MG63 (cell line): ENCODE results near the gene GPR22. TPM values are rescaled to one million over a fixed set of nuclear protein-coding genes. Genes with fewer than 3 reads are reported as not detected.

Source experiments
- DNase-seq: peaks from one replicate; pipeline ENCODE4 v3.0.0-alpha.2; 2020
- H3K27me3 ChIP-seq: fragments of 250-450 bp; sonication (Bioruptor Pico); 2 replicates; pipeline ENCODE4 v1.5.1; 2020; ENCODE audit warnings: mild to moderate bottlenecking, moderate library complexity
- H3K36me3 ChIP-seq: fragments of 250-450 bp; sonication (Bioruptor Pico); 2 replicates; pipeline ENCODE4 v1.5.1; 2020; ENCODE audit warnings: mild to moderate bottlenecking, moderate library complexity
- H3K4me3 ChIP-seq: fragments of 250-450 bp; sonication (Bioruptor Pico); 2 replicates; pipeline ENCODE4 v1.5.1; 2020; ENCODE audit warnings: mild to moderate bottlenecking, moderate library complexity
- H3K9me3 ChIP-seq: fragments of 250-450 bp; sonication (Bioruptor Pico); 2 replicates; pipeline ENCODE4 v1.5.1; 2020; ENCODE audit warnings: mild to moderate bottlenecking, moderate library complexity
- total RNA-seq: library from RNA; depleted of rRNA; stranded (reverse); fragments of >200 nt; shearing (Covaris generic); gene quantifications from 2 replicates; pipeline ENCODE4 v1.2.3, GENCODE V29; 2014; ENCODE audit warnings: low replicate concordance

Gene GPR22
- total RNA-seq, 1 experiment from 2014 or later: not detected

GRCh38 chr7:107467972-107468371 lies 1.9 kb upstream of the GPR22 start:
- DNase-seq: no peak
- no peaks in the 10 kb centered on the region for H3K9me3 ChIP-seq
- H3K27me3 ChIP-seq: no peaks in the 10 kb centered on the region
- H3K36me3 ChIP-seq: no peaks in the 10 kb centered on the region
- H3K4me3 ChIP-seq: no peak overlapping the region

- no peaks in the 10 kb centered on the region for H3K36me3 ChIP-seq
- no peaks in the 10 kb centered on the region for H3K27me3 ChIP-seq
- DNase-seq: no peak
- H3K4me3 ChIP-seq: no peak overlapping the region
- H3K9me3 ChIP-seq: no peaks in the 10 kb centered on the region
Measured at GRCh38 chr7:107468824-107469223, 1.0 kb upstream of the GPR22 start.

- Histone ChIP-seq H3K9me3 (no peaks in the 10 kb centered on the region), H3K4me3 (no peak overlapping the region), H3K36me3 (no peaks in the 10 kb centered on the region), H3K27me3 (no peaks in the 10 kb centered on the region)
- no peak for DNase-seq
Measured at GRCh38 chr7:107471292-107472070, 1.6 kb downstream of the GPR22 start.

- H3K4me3 ChIP-seq: no peak overlapping the region
- H3K36me3 ChIP-seq: no peaks in the 10 kb centered on the region
- DNase-seq: no peak
- no peaks in the 10 kb centered on the region for H3K27me3 ChIP-seq
- no peaks in the 10 kb centered on the region for H3K9me3 ChIP-seq
Measured at GRCh38 chr7:107472116-107472515, 2.3 kb downstream of the GPR22 start.

GRCh38 chr7:107474104-107474521 lies 4.3 kb downstream of the GPR22 start:
- Histone ChIP-seq H3K9me3 (no peaks in the 10 kb centered on the region), H3K4me3 (no peak overlapping the region), H3K27me3 (no peaks in the 10 kb centered on the region), H3K36me3 (no peaks in the 10 kb centered on the region)
- no peak for DNase-seq

- H3K27me3 ChIP-seq: no peaks in the 10 kb centered on the region
- H3K36me3 ChIP-seq: no peaks in the 10 kb centered on the region
- H3K9me3 ChIP-seq: no peaks in the 10 kb centered on the region
- DNase-seq: no peak
- no peak overlapping the region for H3K4me3 ChIP-seq
Measured at GRCh38 chr7:107479303-107479702, 9.4 kb downstream of the GPR22 start.

- Histone ChIP-seq H3K4me3 (no peak overlapping the region), H3K36me3 (no peaks in the 10 kb centered on the region), H3K9me3 (no peaks in the 10 kb centered on the region), H3K27me3 (no peaks in the 10 kb centered on the region)
- no peak for DNase-seq
Measured at GRCh38 chr7:107480932-107481331, 11.1 kb downstream of the GPR22 start.

- no peaks in the 10 kb centered on the region for H3K36me3 ChIP-seq
- no peaks in the 10 kb centered on the region for H3K9me3 ChIP-seq
- DNase-seq: no peak
- no peak overlapping the region for H3K4me3 ChIP-seq
- H3K27me3 ChIP-seq: no peaks in the 10 kb centered on the region
Measured at GRCh38 chr7:107482571-107482970, 12.7 kb downstream of the GPR22 start.

- Histone ChIP-seq H3K36me3 (no peaks in the 10 kb centered on the region), H3K27me3 (no peaks in the 10 kb centered on the region), H3K4me3 (no peak overlapping the region), H3K9me3 (no peaks in the 10 kb centered on the region)
- no peak for DNase-seq
Measured at GRCh38 chr7:107486041-107486440, 16.2 kb downstream of the GPR22 start.

- Histone ChIP-seq H3K4me3 (no peak overlapping the region), H3K9me3 (no peaks in the 10 kb centered on the region), H3K36me3 (no peaks in the 10 kb centered on the region), H3K27me3 (no peaks in the 10 kb centered on the region)
- no peak for DNase-seq
Measured at GRCh38 chr7:107492875-107493274, 23.0 kb downstream of the GPR22 start.

- no peaks in the 10 kb centered on the region for H3K36me3 ChIP-seq
- no peak for DNase-seq
- H3K9me3 ChIP-seq: no peaks in the 10 kb centered on the region
- no peaks in the 10 kb centered on the region for H3K27me3 ChIP-seq
- H3K4me3 ChIP-seq: no peak overlapping the region
Measured at GRCh38 chr7:107494315-107494751, 24.5 kb downstream of the GPR22 start.

- Histone ChIP-seq H3K9me3 (no peaks in the 10 kb centered on the region), H3K4me3 (no peak overlapping the region), H3K36me3 (no peaks in the 10 kb centered on the region), H3K27me3 (no peaks in the 10 kb centered on the region)
- DNase-seq: no peak
Measured at GRCh38 chr7:107494884-107495283, 25.0 kb downstream of the GPR22 start.

GRCh38 chr7:107495516-107495915 lies 25.7 kb downstream of the GPR22 start:
- Histone ChIP-seq H3K27me3 (no peaks in the 10 kb centered on the region), H3K36me3 (no peaks in the 10 kb centered on the region), H3K4me3 (no peak overlapping the region), H3K9me3 (no peaks in the 10 kb centered on the region)
- DNase-seq: no peak

- no peaks in the 10 kb centered on the region for H3K9me3 ChIP-seq
- no peak for DNase-seq
- no peak overlapping the region for H3K4me3 ChIP-seq
- no peaks in the 10 kb centered on the region for H3K36me3 ChIP-seq
- no peaks in the 10 kb centered on the region for H3K27me3 ChIP-seq
Measured at GRCh38 chr7:107499731-107500130, 29.9 kb downstream of the GPR22 start.

GRCh38 chr7:107501593-107501992 lies 31.7 kb downstream of the GPR22 start:
- DNase-seq: no peak
- no peaks in the 10 kb centered on the region for H3K9me3 ChIP-seq
- no peak overlapping the region for H3K4me3 ChIP-seq
- no peaks in the 10 kb centered on the region for H3K36me3 ChIP-seq
- H3K27me3 ChIP-seq: no peaks in the 10 kb centered on the region

GRCh38 chr7:107502154-107502553 lies 32.3 kb downstream of the GPR22 start:
- Histone ChIP-seq H3K36me3 (no peaks in the 10 kb centered on the region), H3K4me3 (no peak overlapping the region), H3K27me3 (no peaks in the 10 kb centered on the region), H3K9me3 (no peaks in the 10 kb centered on the region)
- DNase-seq: no peak

GRCh38 chr7:107502797-107503196 lies 32.9 kb downstream of the GPR22 start:
- Histone ChIP-seq H3K27me3 (no peaks in the 10 kb centered on the region), H3K4me3 (no peak overlapping the region), H3K9me3 (no peaks in the 10 kb centered on the region), H3K36me3 (no peaks in the 10 kb centered on the region)
- DNase-seq: no peak

GRCh38 chr7:107503687-107504086 lies 33.8 kb downstream of the GPR22 start:
- Histone ChIP-seq H3K4me3 (no peak overlapping the region), H3K27me3 (no peaks in the 10 kb centered on the region), H3K36me3 (no peaks in the 10 kb centered on the region), H3K9me3 (no peaks in the 10 kb centered on the region)
- DNase-seq: no peak
